Stomach smooth muscle (tissue), 2 donors: ENCODE results near the gene ST8SIA4.

ENCODE experiments used
- H3K27ac ChIP-seq: one replicate; pipeline ENCODE4 v1.7.0; 2013; ENCODE audit warnings: mild to moderate bottlenecking, low read length, inconsistent platforms
- H3K27me3 ChIP-seq, 2 donors: one replicate each; pipeline ENCODE4 v1.7.0; 2013; ENCODE audit warnings: low read length in 2 of 2; ENCODE audit not compliant: insufficient read depth in 2 of 2, control insufficient read depth in 1 of 2
- H3K36me3 ChIP-seq, 2 donors: one replicate each; pipeline ENCODE4 v1.7.0; 2013; ENCODE audit warnings: low read length in 2 of 2; ENCODE audit not compliant: control insufficient read depth in 2 of 2, insufficient read depth in 2 of 2
- H3K4me1 ChIP-seq: one replicate; pipeline ENCODE4 v1.7.0; 2013; ENCODE audit warnings: low read length; ENCODE audit not compliant: control insufficient read depth, insufficient read depth
- H3K4me3 ChIP-seq, 2 donors: one replicate each; pipeline ENCODE4 v1.7.0; 2013; ENCODE audit warnings: low read length in 2 of 2
- H3K9ac ChIP-seq, 2 donors: one replicate each; pipeline ENCODE4 v1.7.0; 2013; ENCODE audit warnings: low read length in 2 of 2, mild to moderate bottlenecking in 1 of 2
- H3K9me3 ChIP-seq, 2 donors: one replicate each; pipeline ENCODE4 v1.7.0; 2013; ENCODE audit warnings: low read length in 2 of 2; ENCODE audit not compliant: control insufficient read depth in 2 of 2
- donor health status: healthy.
- donor health status: Pancreatic carcinoma.

ST8SIA4 gene

GRCh38 chr5:100864931-100865330 lies 38.2 kb downstream of the ST8SIA4 start:
- Histone ChIP-seq H3K4me1 (no peaks in the 10 kb centered on the region), H3K4me3 (no peak overlapping the region), H3K36me3 (no peaks in the 10 kb centered on the region), H3K27ac (no peak overlapping the region), H3K27me3 (no peaks in the 10 kb centered on the region), H3K9ac (no peak overlapping the region), H3K9me3 (no peaks in the 10 kb centered on the region)

DNA sequence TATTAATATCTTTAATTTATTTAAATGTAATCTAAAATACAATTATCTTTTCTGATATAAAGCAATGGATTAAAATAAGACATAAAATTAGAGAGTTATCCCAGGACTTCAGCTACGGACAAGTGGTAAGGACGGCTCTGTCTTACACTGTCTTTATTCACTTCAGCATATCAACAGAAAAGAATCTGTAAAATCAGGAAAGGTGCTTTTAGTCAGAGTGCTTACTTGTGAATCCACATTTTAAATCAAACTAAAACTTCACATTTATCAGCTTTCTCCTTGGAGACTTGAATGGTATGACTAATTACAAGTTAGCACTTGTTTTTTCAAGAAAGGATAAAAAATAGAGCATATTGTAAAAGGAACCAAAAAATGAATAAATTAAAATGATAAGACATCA lies 39.3 kb downstream of the ST8SIA4 start:
- H3K27me3 ChIP-seq: no peaks in the 10 kb centered on the region
- no peaks in the 10 kb centered on the region for H3K4me1 ChIP-seq
- no peaks in the 10 kb centered on the region for H3K36me3 ChIP-seq
- H3K27ac ChIP-seq: no peak overlapping the region
- no peak overlapping the region for H3K4me3 ChIP-seq
- no peaks in the 10 kb centered on the region for H3K9me3 ChIP-seq
- no peak overlapping the region for H3K9ac ChIP-seq

GRCh38 chr5:100861148-100861547 lies 41.9 kb downstream of the ST8SIA4 start:
- no peak overlapping the region for H3K9ac ChIP-seq
- no peak overlapping the region for H3K27ac ChIP-seq
- H3K4me1 ChIP-seq: no peaks in the 10 kb centered on the region
- no peaks in the 10 kb centered on the region for H3K9me3 ChIP-seq
- no peaks in the 10 kb centered on the region for H3K27me3 ChIP-seq
- no peaks in the 10 kb centered on the region for H3K36me3 ChIP-seq
- H3K4me3 ChIP-seq: no peak overlapping the region

DNA sequence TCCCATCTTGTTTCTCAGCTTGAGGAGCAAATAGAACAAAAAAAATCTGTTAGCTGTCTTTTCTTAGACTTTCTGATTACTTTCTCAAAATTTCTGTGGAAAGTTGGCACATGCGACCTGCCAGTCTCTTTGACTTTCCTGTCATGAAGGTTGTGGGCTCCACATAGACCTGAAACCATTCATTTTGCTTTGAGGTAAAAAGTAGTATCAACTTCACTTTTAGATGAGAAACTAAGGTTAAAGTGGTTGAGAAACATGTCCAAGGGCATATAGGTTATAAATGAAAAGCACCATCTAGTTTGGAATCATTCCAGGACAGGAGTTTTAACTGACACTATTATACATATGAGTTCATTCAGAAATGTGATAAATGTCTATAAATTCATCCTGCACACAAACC lies 42.7 kb downstream of the ST8SIA4 start:
- no peaks in the 10 kb centered on the region for H3K27me3 ChIP-seq
- H3K27ac ChIP-seq: no peak overlapping the region
- H3K4me3 ChIP-seq: no peak overlapping the region
- no peaks in the 10 kb centered on the region for H3K9me3 ChIP-seq
- H3K4me1 ChIP-seq: no peaks in the 10 kb centered on the region
- H3K9ac ChIP-seq: no peak overlapping the region
- H3K36me3 ChIP-seq: no peaks in the 10 kb centered on the region

- Histone ChIP-seq H3K36me3 (no peaks in the 10 kb centered on the region), H3K4me3 (no peak overlapping the region), H3K4me1 (no peaks in the 10 kb centered on the region), H3K27me3 (no peaks in the 10 kb centered on the region), H3K9ac (no peak overlapping the region), H3K9me3 (no peaks in the 10 kb centered on the region), H3K27ac (no peak overlapping the region)
Measured at GRCh38 chr5:100858987-100859545, 44.0 kb downstream of the ST8SIA4 start.

- Histone ChIP-seq H3K9ac (no peak overlapping the region), H3K4me1 (no peaks in the 10 kb centered on the region), H3K9me3 (no peaks in the 10 kb centered on the region), H3K4me3 (no peak overlapping the region), H3K27ac (no peak overlapping the region), H3K36me3 (no peaks in the 10 kb centered on the region), H3K27me3 (no peaks in the 10 kb centered on the region)
Measured at GRCh38 chr5:100856462-100856861, 46.6 kb downstream of the ST8SIA4 start.

- Histone ChIP-seq H3K9ac (no peak overlapping the region), H3K4me3 (no peak overlapping the region), H3K36me3 (no peaks in the 10 kb centered on the region), H3K27me3 (no peaks in the 10 kb centered on the region), H3K27ac (no peak overlapping the region), H3K9me3 (no peaks in the 10 kb centered on the region), H3K4me1 (no peaks in the 10 kb centered on the region)
Measured at GRCh38 chr5:100855937-100856430, 47.1 kb downstream of the ST8SIA4 start.

GRCh38 chr5:100855295-100855694 lies 47.8 kb downstream of the ST8SIA4 start:
- no peaks in the 10 kb centered on the region for H3K36me3 ChIP-seq
- no peaks in the 10 kb centered on the region for H3K27me3 ChIP-seq
- no peak overlapping the region for H3K9ac ChIP-seq
- no peaks in the 10 kb centered on the region for H3K4me1 ChIP-seq
- no peaks in the 10 kb centered on the region for H3K9me3 ChIP-seq
- no peak overlapping the region for H3K4me3 ChIP-seq
- no peak overlapping the region for H3K27ac ChIP-seq

DNA sequence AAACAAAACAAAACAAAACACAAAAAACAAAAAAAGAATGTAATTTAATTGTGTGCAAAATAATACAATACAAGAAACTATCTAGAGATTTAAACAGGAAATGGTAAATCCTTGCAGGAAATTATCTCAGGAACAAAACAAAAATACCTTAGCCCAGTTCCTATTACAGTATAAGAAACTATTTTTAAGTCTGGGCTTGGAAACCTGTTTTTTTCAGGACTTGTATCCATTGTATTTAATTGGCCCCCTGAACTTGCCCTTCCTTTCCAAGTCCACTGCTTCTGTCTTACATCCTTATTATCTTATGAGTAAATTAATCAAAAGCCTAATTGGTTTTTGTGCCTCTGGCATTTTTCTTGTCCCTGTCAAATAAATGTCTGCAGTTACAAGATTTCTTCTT lies 48.5 kb downstream of the ST8SIA4 start:
- H3K27ac ChIP-seq: no peak overlapping the region
- no peaks in the 10 kb centered on the region for H3K27me3 ChIP-seq
- no peaks in the 10 kb centered on the region for H3K9me3 ChIP-seq
- H3K4me1 ChIP-seq: no peaks in the 10 kb centered on the region
- H3K36me3 ChIP-seq: no peaks in the 10 kb centered on the region
- H3K4me3 ChIP-seq: no peak overlapping the region
- no peak overlapping the region for H3K9ac ChIP-seq

DNA sequence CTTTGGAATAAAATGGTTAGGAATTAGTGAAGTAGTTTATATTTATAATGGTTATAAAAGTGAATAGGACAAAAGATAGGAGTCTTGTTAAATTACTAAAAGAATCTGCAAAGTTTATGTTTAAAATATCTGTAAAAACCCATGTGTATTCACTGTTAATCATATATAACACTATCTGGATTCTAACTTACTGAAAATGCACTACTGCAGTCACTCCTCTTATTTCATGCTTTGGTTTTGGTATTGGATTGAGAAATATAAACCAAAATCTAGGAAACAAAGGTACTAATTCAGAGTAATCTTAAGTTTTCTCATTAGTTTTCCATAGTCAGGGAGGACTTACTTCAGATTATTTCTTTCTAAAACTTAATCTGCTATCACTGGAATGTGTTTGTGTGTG lies 49.5 kb downstream of the ST8SIA4 start:
- H3K36me3 ChIP-seq: no peaks in the 10 kb centered on the region
- H3K27me3 ChIP-seq: no peaks in the 10 kb centered on the region
- no peak overlapping the region for H3K27ac ChIP-seq
- H3K9ac ChIP-seq: no peak overlapping the region
- H3K4me1 ChIP-seq: no peaks in the 10 kb centered on the region
- H3K4me3 ChIP-seq: no peak overlapping the region
- H3K9me3 ChIP-seq: no peaks in the 10 kb centered on the region

GRCh38 chr5:100852988-100853449 lies 50.1 kb downstream of the ST8SIA4 start:
- Histone ChIP-seq H3K4me1 (no peaks in the 10 kb centered on the region), H3K27me3 (no peaks in the 10 kb centered on the region), H3K9ac (no peak overlapping the region), H3K27ac (no peak overlapping the region), H3K36me3 (no peaks in the 10 kb centered on the region), H3K4me3 (no peak overlapping the region), H3K9me3 (no peaks in the 10 kb centered on the region)
